GM23338 (cell line): ENCODE data around the gene NANP. TPM values are rescaled to one million over a fixed set of nuclear protein-coding genes. Genes with fewer than 3 reads are reported as not detected.

Source experiments
- ATAC-seq: fragments of 200-7000 bp; cut with Tn5 transposase; 3 replicates; pipeline ENCODE4 v1.9.1; 2020
- DNase-seq: peaks from one replicate; pipeline ENCODE4 v3.0.0-alpha.2; 2015; ENCODE audit warnings: low spot score
- H2AFZ ChIP-seq: fragments of 200-600 bp; sonication (generic); 2 replicates; pipeline ENCODE4 v1.8.0; 2016; ENCODE audit warnings: antibody characterized with exemption, mild to moderate bottlenecking, moderate library complexity
- H3F3A ChIP-seq: fragments of 200-600 bp; sonication (generic); replicated peaks from 2 replicates; pipeline ENCODE4 v1.8.0; 2017; ENCODE audit warnings: antibody characterized with exemption, mixed run types, low read depth
- H3K27ac ChIP-seq: fragments of 200-600 bp; sonication (generic); 2 replicates; pipeline ENCODE4 v1.6.1; 2016; ENCODE audit warnings: low read depth
- H3K27me3 ChIP-seq: fragments of 200-600 bp; sonication (generic); 2 replicates; pipeline ENCODE4 v1.8.0; 2016; ENCODE audit warnings: mild to moderate bottlenecking, mixed run types, moderate library complexity; ENCODE audit not compliant: insufficient read depth
- H3K36me3 ChIP-seq: fragments of 200-600 bp; sonication (generic); 2 replicates; pipeline ENCODE4 v1.8.0; 2016; ENCODE audit warnings: mild to moderate bottlenecking; ENCODE audit not compliant: insufficient read depth
- H3K4me1 ChIP-seq: fragments of 200-600 bp; sonication (generic); 2 replicates; pipeline ENCODE4 v1.8.0; 2016; ENCODE audit warnings: mild to moderate bottlenecking, moderate library complexity; ENCODE audit not compliant: insufficient read depth
- H3K4me2 ChIP-seq: fragments of 200-600 bp; sonication (generic); 2 replicates; pipeline ENCODE4 v1.7.1; 2017; ENCODE audit warnings: mixed run types
- H3K4me3 ChIP-seq: fragments of 200-600 bp; sonication (generic); 2 replicates; pipeline ENCODE4 v1.6.1; 2016; ENCODE audit warnings: mixed run types
- H3K79me2 ChIP-seq: fragments of 200-600 bp; sonication (generic); replicated peaks from 2 replicates; pipeline ENCODE4 v1.8.0; 2017; ENCODE audit warnings: mild to moderate bottlenecking; ENCODE audit not compliant: insufficient read depth
- H3K9me2 ChIP-seq: fragments of 200-600 bp; sonication (generic); 2 replicates; pipeline ENCODE4 v1.8.0; 2017; ENCODE audit not compliant: insufficient read depth
- H4K20me1 ChIP-seq: fragments of 200-600 bp; sonication (generic); replicated peaks from 2 replicates; pipeline ENCODE4 v1.8.0; 2017; ENCODE audit warnings: mild to moderate bottlenecking; ENCODE audit not compliant: insufficient read depth
- H3K27ac Mint-ChIP-seq: 2 replicates; pipeline ENCODE4 v1.8.0; 2020; ENCODE audit warnings: inconsistent platforms, mild to moderate bottlenecking, moderate library complexity, mixed read lengths
- H3K27me3 Mint-ChIP-seq: 3 replicates; pipeline ENCODE4 v1.8.0; 2022; ENCODE audit warnings: low read depth, mild to moderate bottlenecking, moderate library complexity, mixed read lengths, inconsistent platforms; ENCODE audit not compliant: insufficient read depth, poor library complexity
- H3K36me3 Mint-ChIP-seq: 3 replicates; pipeline ENCODE4 v1.8.0; 2021; ENCODE audit warnings: low read depth, mild to moderate bottlenecking, inconsistent platforms, moderate library complexity, mixed read lengths
- H3K4me1 Mint-ChIP-seq: 3 replicates; pipeline ENCODE4 v1.8.0; 2020; ENCODE audit warnings: mild to moderate bottlenecking, inconsistent platforms, mixed read lengths
- H3K4me3 Mint-ChIP-seq: 3 replicates; pipeline ENCODE4 v1.8.0; 2021; ENCODE audit warnings: moderate library complexity, mild to moderate bottlenecking, inconsistent platforms, mixed read lengths
- H3K9me3 Mint-ChIP-seq: 3 replicates; pipeline ENCODE4 v1.8.0; 2020; ENCODE audit warnings: moderate library complexity, mild to moderate bottlenecking, inconsistent platforms, mixed read lengths
- CREB1 ChIP-seq: fragments of 250-450 bp; sonication (Bioruptor Pico); IDR thresholded peaks from 2 replicates; pipeline ENCODE4 v1.5.0; 2020; ENCODE audit warnings: low read depth, mild to moderate bottlenecking, moderate library complexity
- CTCF ChIP-seq, 2 experiments: fragments of 200-600 bp in 1 of 2; sonication (generic) in 1 of 2; conservative IDR thresholded peaks; 2 replicates each; pipeline versions ENCODE4 v1.5.1 to v1.6.1; 2016 to 2017; ENCODE audit warnings: antibody characterized with exemption in 2 of 2, low read depth in 2 of 2, mild to moderate bottlenecking in 2 of 2, moderate library complexity in 1 of 2
- ETS1 ChIP-seq: IDR thresholded peaks from 2 replicates; pipeline ENCODE4 v1.6.1; 2016; ENCODE audit warnings: antibody characterized with exemption
- EZH2 ChIP-seq: fragments of 200-600 bp; sonication (generic); IDR thresholded peaks from one replicate; pipeline ENCODE4 v1.8.0; 2017; ENCODE audit warnings: antibody characterized with exemption, mild to moderate bottlenecking, low read depth; ENCODE audit not compliant: unreplicated experiment
- EZH2phosphoT487 ChIP-seq: fragments of 200-600 bp; sonication (generic); IDR thresholded peaks from one replicate; pipeline ENCODE4 v1.8.1; 2018; ENCODE audit warnings: antibody characterized with exemption; ENCODE audit not compliant: unreplicated experiment
- JUNB ChIP-seq: IDR thresholded peaks from one replicate; pipeline ENCODE4 v1.6.1; 2016; ENCODE audit warnings: antibody characterized with exemption; ENCODE audit not compliant: unreplicated experiment
- NANOG ChIP-seq: IDR thresholded peaks from 2 replicates; pipeline ENCODE4 v1.6.1; 2016; ENCODE audit warnings: antibody characterized with exemption, borderline replicate concordance
- POLR2AphosphoS5 ChIP-seq: IDR thresholded peaks from 2 replicates; pipeline ENCODE4 v1.6.1; 2016; ENCODE audit warnings: antibody characterized with exemption, low read depth
- REST ChIP-seq: IDR thresholded peaks from one replicate; pipeline ENCODE4 v1.6.1; 2018; ENCODE audit warnings: antibody characterized with exemption; ENCODE audit not compliant: unreplicated experiment
- STAT1 ChIP-seq: IDR thresholded peaks from one replicate; pipeline ENCODE4 v1.6.1; 2016; ENCODE audit warnings: antibody characterized with exemption; ENCODE audit not compliant: unreplicated experiment
- ZNF114 ChIP-seq: fragments of 250-450 bp; sonication (Bioruptor Pico); IDR thresholded peaks from 2 replicates; pipeline ENCODE4 v1.5.0; 2020; ENCODE audit warnings: mild to moderate bottlenecking, moderate library complexity
- ZNF331 ChIP-seq: fragments of 250-450 bp; sonication (Bioruptor Pico); IDR thresholded peaks from 2 replicates; pipeline ENCODE4 v1.5.0; 2020; ENCODE audit warnings: low read depth, mild to moderate bottlenecking, moderate library complexity
- ZNF462 ChIP-seq: fragments of 250-450 bp; sonication (Bioruptor Pico); IDR thresholded peaks from 2 replicates; pipeline ENCODE4 v1.5.0; 2020; ENCODE audit warnings: mild to moderate bottlenecking, moderate library complexity
- polyA plus RNA-seq: library from polyadenylated mRNA; unstranded; fragments of >200 nt; fragmentation: Nextera tagmentation; extraction: Ambion mirVana; gene quantifications from 2 replicates; pipeline ENCODE4 v1.2.1, GENCODE V29; 2016
- total RNA-seq: library from RNA; depleted of rRNA; stranded (reverse); fragments of >200 nt; shearing (Covaris generic); gene quantifications from 2 replicates; pipeline ENCODE4 v1.2.3, GENCODE V29; 2014

Gene NANP
- total and polyA plus RNA-seq, 2 experiments from 2014 or later, result 3.9 to 7.6 TPM

- Histone ChIP-seq H2AFZ (peak overlapping the region; percentile 99), H4K20me1 (no peaks in the 10 kb centered on the region; the same call in 1 of the 2 replicates), H3K27me3 (peaks cover 27% of the 10 kb centered on the region), H3K79me2 (peaks cover 33% of the 10 kb centered on the region), H3F3A (peaks cover 2% of the 10 kb centered on the region; the same call in 1 of the 2 replicates), H3K27ac (0 out of 2 replicates have a peak overlapping the region, but pooled peaks have one; percentile 87), H3K4me2 (peak overlapping the region; percentile 95), H3K9me2 (no peaks in the 10 kb centered on the region), H3K4me1 (peaks cover 31% of the 10 kb centered on the region), H3K4me3 (peak overlapping the region; percentile 81), H3K36me3 (no peaks in the 10 kb centered on the region)
- ATAC-seq (no peak), DNase-seq (no peak)
- H3K4me1 Mint-ChIP-seq, result peaks cover 35% of the 10 kb centered on the region
- peaks cover 15% of the 10 kb centered on the region for H3K9me3 Mint-ChIP-seq
- H3K27me3 Mint-ChIP-seq, result peaks cover 18% of the 10 kb centered on the region
- H3K4me3 Mint-ChIP-seq, result peak overlapping the region; percentile 81
- H3K36me3 Mint-ChIP-seq, result peaks cover 20% of the 10 kb centered on the region
- no peak for TF ChIP-seq NANOG
- TF ChIP-seq EZH2phosphoT487, result no peak
- no peak for TF ChIP-seq JUNB
- TF ChIP-seq ZNF331 (CRISPR knock-in tag), result no peak
- TF ChIP-seq EZH2, result no peak
- TF ChIP-seq CTCF (conservative IDR thresholded peaks at IDR 0.05; ENCODE audit: low read depth in 2 of 2), result no peak
- TF ChIP-seq POLR2AphosphoS5, result no peak
- TF ChIP-seq CREB1 (CRISPR knock-in tag), result no peak
- no peak for TF ChIP-seq ZNF462 (CRISPR knock-in tag)
- no peak for TF ChIP-seq STAT1
- TF ChIP-seq REST, result no peak
- no peak for TF ChIP-seq ZNF114
- no peak for TF ChIP-seq ETS1
- peak overlapping the region; percentile 88 for H3K27ac Mint-ChIP-seq
Measured at GRCh38 chr20:25624500-25624939, 706 bp upstream of the NANP start.
